ENCODE results near the gene C19orf44.

The C19orf44 gene

DNA sequence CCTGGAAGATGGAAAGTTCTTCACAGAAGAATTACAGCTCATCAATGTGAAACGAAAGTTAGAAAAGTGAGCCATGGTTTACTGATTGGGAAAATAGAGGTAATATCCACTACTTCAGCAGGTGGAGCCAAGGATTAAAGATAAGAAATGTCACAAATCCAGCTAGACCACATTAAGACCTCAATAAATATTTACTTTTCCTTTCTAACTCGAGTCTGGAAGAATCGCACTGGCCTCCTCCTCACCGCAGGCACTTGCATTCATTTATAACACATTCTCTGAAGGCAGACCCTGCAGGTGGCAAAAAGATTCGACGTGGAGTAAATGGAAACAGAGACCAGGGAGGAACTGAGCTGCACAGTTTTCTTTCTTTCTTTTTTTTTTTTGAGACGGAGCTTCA is 68.6 kb downstream of the C19orf44 start:
- no peak for DNase-seq (ENCODE audit: extremely low read depth, insufficient read length)
- Histone ChIP-seq H3K27me3 (replicated peaks; ENCODE audit: control insufficient read depth, insufficient read depth, low read length) (no peaks in the 10 kb centered on the region), H3K36me3 (ENCODE audit: control insufficient read depth, insufficient read depth, low read length) (peaks cover 28% of the 10 kb centered on the region), H3K4me3 (replicated peaks; ENCODE audit: low read depth, low read length) (no peak overlapping the region)
- TF ChIP-seq, protein P1, sequence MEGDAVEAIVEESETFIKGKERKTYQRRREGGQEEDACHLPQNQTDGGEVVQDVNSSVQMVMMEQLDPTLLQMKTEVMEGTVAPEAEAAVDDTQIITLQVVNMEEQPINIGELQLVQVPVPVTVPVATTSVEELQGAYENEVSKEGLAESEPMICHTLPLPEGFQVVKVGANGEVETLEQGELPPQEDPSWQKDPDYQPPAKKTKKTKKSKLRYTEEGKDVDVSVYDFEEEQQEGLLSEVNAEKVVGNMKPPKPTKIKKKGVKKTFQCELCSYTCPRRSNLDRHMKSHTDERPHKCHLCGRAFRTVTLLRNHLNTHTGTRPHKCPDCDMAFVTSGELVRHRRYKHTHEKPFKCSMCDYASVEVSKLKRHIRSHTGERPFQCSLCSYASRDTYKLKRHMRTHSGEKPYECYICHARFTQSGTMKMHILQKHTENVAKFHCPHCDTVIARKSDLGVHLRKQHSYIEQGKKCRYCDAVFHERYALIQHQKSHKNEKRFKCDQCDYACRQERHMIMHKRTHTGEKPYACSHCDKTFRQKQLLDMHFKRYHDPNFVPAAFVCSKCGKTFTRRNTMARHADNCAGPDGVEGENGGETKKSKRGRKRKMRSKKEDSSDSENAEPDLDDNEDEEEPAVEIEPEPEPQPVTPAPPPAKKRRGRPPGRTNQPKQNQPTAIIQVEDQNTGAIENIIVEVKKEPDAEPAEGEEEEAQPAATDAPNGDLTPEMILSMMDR (IDR thresholded peaks at IDR 0.05; ENCODE audit: insufficient read depth, low read length, poor library complexity, severe bottlenecking) = no peak

DNA sequence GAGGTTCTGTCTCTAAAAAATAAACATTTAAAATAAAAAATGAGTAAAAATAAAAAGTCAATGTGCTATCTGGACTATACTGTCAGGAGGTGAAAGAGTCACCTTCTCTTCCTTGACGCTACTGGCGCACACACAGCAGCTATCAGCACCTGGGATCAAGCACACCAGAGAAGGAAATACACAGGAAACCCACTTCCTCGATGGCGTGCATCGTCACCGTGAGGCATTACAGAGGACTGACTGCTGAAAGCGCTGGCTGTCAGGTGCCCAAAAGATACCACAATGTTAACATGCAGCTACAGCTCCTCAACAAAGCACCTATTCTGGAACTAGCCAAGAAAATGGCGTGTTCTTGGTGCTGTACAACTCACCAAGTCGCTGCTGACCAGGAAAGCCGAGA is 70.0 kb downstream of the C19orf44 start:
- H3K36me3 ChIP-seq (ENCODE audit: control insufficient read depth, insufficient read depth, low read length) = peaks cover 27% of the 10 kb centered on the region
- DNase-seq (ENCODE audit: extremely low read depth, insufficient read length) = no peak
- no peaks in the 10 kb centered on the region for H3K27me3 ChIP-seq (replicated peaks; ENCODE audit: control insufficient read depth, insufficient read depth, low read length)
- H3K4me3 ChIP-seq (replicated peaks; ENCODE audit: low read depth, low read length) = no peak overlapping the region
- TF ChIP-seq, protein P1 (IDR thresholded peaks at IDR 0.05; ENCODE audit: insufficient read depth, low read length, poor library complexity, severe bottlenecking) = no peak

DNA sequence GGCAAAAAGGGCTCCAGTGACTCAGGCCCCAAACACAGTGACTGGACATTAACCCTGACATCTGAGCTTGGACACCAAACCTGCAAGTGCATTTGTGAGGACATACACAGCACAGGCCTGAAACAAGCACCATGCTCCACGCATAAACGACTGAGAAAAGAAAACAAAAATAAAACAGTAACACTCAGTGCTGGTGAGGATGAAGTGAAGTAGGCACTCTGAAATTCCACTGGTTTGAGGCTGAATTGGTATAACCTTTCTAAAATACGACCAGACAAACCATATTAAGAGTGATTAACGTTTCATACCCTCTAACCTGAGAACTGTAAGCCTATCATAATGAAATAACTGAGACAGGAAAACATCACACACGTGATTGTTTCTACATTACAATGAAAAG is 70.5 kb downstream of the C19orf44 start:
- Histone ChIP-seq H3K4me3 (replicated peaks; ENCODE audit: low read depth, low read length) (no peak overlapping the region), H3K36me3 (ENCODE audit: control insufficient read depth, insufficient read depth, low read length) (peaks cover 24% of the 10 kb centered on the region), H3K27me3 (replicated peaks; ENCODE audit: control insufficient read depth, insufficient read depth, low read length) (no peaks in the 10 kb centered on the region)
- no peak for DNase-seq (ENCODE audit: extremely low read depth, insufficient read length)
- TF ChIP-seq, protein P1 (IDR thresholded peaks at IDR 0.05; ENCODE audit: insufficient read depth, low read length, poor library complexity, severe bottlenecking) = no peak

DNA sequence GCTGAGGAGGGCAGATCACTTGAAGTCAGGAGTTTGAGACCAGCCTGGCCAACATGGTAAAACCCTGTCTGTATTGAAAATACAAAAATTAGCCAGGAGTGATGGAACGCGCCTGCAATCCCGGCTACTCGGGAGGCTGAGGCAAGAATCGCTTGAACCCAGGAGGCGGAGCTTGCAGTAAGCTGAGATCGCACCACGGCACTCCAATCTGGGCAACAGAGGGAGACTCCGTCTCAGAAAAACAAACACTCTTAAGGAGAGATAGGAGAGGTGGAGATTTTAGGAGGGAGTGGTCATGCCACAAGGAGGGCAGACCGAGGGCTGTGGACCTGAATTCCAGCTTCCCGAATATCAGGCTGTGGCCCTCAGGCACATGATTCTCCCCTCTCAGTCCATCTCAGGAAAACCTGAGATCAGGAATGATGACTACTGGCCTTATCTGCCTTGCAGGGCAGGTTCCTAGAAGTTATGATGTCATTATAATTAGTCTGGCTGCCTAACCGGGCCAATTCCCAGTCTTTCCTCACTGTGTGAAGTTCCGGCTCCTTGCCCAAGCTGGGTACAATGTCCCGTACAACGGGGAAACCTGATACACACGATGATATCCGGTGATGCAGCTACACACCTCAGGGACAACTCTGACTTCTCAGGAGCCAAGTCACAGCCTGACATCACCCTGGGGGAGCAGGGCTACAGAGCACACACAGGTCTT is 73.6 kb downstream of the C19orf44 start:
- H3K36me3 ChIP-seq (ENCODE audit: control insufficient read depth, insufficient read depth, low read length) = peaks cover 19% of the 10 kb centered on the region
- no peak for DNase-seq (ENCODE audit: extremely low read depth, insufficient read length)
- TF ChIP-seq, protein P1 (IDR thresholded peaks at IDR 0.05; ENCODE audit: insufficient read depth, low read length, poor library complexity, severe bottlenecking) = no peak
- H3K27me3 ChIP-seq (replicated peaks; ENCODE audit: control insufficient read depth, insufficient read depth, low read length) = no peaks in the 10 kb centered on the region
- no peak overlapping the region for H3K4me3 ChIP-seq (replicated peaks; ENCODE audit: low read depth, low read length)

Data from GM06990 (cell line).